CD14-positive monocyte (primary cell): ENCODE results near the gene SHE. TPM values are rescaled to one million over a fixed set of nuclear protein-coding genes. Genes with fewer than 3 reads are reported as not detected.

Experiments
- DNase-seq, 3 donors: peaks; one replicate each; pipeline ENCODE4 v3.0.0-alpha.2; 2011 to 2022
- H2AFZ ChIP-seq: 2 replicates; pipeline ENCODE4 v1.6.0; 2012; ENCODE audit warnings: mild to moderate bottlenecking, low read depth, low read length, inconsistent platforms; ENCODE audit not compliant: insufficient read depth, poor library complexity, severe bottlenecking
- H3K27ac ChIP-seq, 2 donors: 1 replicate in 1 of 2; 2 replicates in 1 of 2; pipeline ENCODE4 v1.5.1; 2012 to 2013; ENCODE audit warnings: low read length in 2 of 2, control low read depth in 1 of 2, inconsistent platforms in 1 of 2, low read depth in 1 of 2, mild to moderate bottlenecking in 1 of 2
- H3K27me3 ChIP-seq, 2 donors: one replicate each; pipeline versions ENCODE4 v1.6.0 to v1.6.1; 2011 to 2013; ENCODE audit warnings: low read length in 2 of 2; ENCODE audit not compliant: control insufficient read depth in 2 of 2, insufficient read depth in 2 of 2
- H3K36me3 ChIP-seq, 2 donors: replicated peaks in 1 of 2; 1 replicate in 1 of 2; 2 replicates in 1 of 2; pipeline versions ENCODE4 v1.5.1 to v1.6.1; 2012 to 2013; ENCODE audit warnings: low read length in 2 of 2, control low read depth in 1 of 2, inconsistent platforms in 1 of 2, mild to moderate bottlenecking in 1 of 2; ENCODE audit not compliant: insufficient read depth in 2 of 2, control insufficient read depth in 1 of 2
- H3K4me1 ChIP-seq, 2 donors: 1 replicate in 1 of 2; 2 replicates in 1 of 2; pipeline versions ENCODE4 v1.5.1 to v1.6.1; 2012 to 2013; ENCODE audit warnings: low read length in 2 of 2, control low read depth in 1 of 2, inconsistent platforms in 1 of 2, mild to moderate bottlenecking in 1 of 2, moderate library complexity in 1 of 2; ENCODE audit not compliant: insufficient read depth in 2 of 2, control insufficient read depth in 1 of 2
- H3K4me2 ChIP-seq: replicated peaks from 2 replicates; pipeline ENCODE3; 2012; ENCODE audit warnings: low read length, moderate library complexity, mild to moderate bottlenecking; ENCODE audit not compliant: poor library complexity, severe bottlenecking; ENCODE audit errors: extremely low read depth
- H3K4me3 ChIP-seq, 3 experiments: fragments of 200-600 bp in 1 of 3; sonication (generic) in 1 of 3; replicated peaks in 1 of 3; 1 replicate in 2 of 3; 2 replicates in 1 of 3; pipeline ENCODE4 v1.5.1; 2011 to 2013; ENCODE audit warnings: low read length in 3 of 3, mild to moderate bottlenecking in 3 of 3, control low read depth in 2 of 3, low read depth in 2 of 3, inconsistent platforms in 1 of 3, moderate library complexity in 1 of 3
- H3K79me2 ChIP-seq: 2 replicates; pipeline ENCODE4 v1.6.0; 2012; ENCODE audit warnings: mild to moderate bottlenecking, control low read depth, inconsistent platforms, low read length, moderate library complexity; ENCODE audit not compliant: insufficient read depth
- H3K9ac ChIP-seq: 2 replicates; pipeline ENCODE4 v1.6.0; 2017; ENCODE audit warnings: low read length, mild to moderate bottlenecking; ENCODE audit not compliant: insufficient read depth, poor library complexity, severe bottlenecking
- H3K9me3 ChIP-seq, 2 donors: replicated peaks in 1 of 2; 1 replicate in 1 of 2; 2 replicates in 1 of 2; pipeline versions ENCODE4 v1.5.1 to v1.6.1; 2012 to 2013; ENCODE audit warnings: low read length in 2 of 2, control low read depth in 1 of 2; ENCODE audit not compliant: control insufficient read depth in 1 of 2, insufficient read depth in 1 of 2
- H4K20me1 ChIP-seq: 2 replicates; pipeline ENCODE4 v1.6.0; 2012; ENCODE audit warnings: mild to moderate bottlenecking, low read length, control low read depth, moderate library complexity; ENCODE audit not compliant: insufficient read depth
- H3K27ac Mint-ChIP-seq, 7 donors: one replicate each; pipeline ENCODE4 v1.8.0; 2020; ENCODE audit warnings: mild to moderate bottlenecking in 7 of 7, mixed read lengths in 7 of 7, moderate library complexity in 6 of 7, inconsistent platforms in 2 of 7
- H3K27me3 Mint-ChIP-seq, 3 donors: one replicate each; pipeline ENCODE4 v1.8.0; 2021 to 2022; ENCODE audit warnings: low read depth in 3 of 3, mild to moderate bottlenecking in 3 of 3, mixed read lengths in 3 of 3, moderate library complexity in 3 of 3, inconsistent platforms in 1 of 3
- H3K36me3 Mint-ChIP-seq, 2 donors: one replicate each; pipeline ENCODE4 v1.8.0; 2020; ENCODE audit warnings: mixed read lengths in 2 of 2, inconsistent platforms in 1 of 2, mild to moderate bottlenecking in 1 of 2
- H3K4me1 Mint-ChIP-seq: one replicate; pipeline ENCODE4 v1.8.0; 2020; ENCODE audit warnings: mild to moderate bottlenecking, mixed read lengths
- H3K4me3 Mint-ChIP-seq, 2 donors: one replicate each; pipeline ENCODE4 v1.8.0; 2020; ENCODE audit warnings: mild to moderate bottlenecking in 2 of 2, mixed read lengths in 2 of 2, moderate library complexity in 1 of 2
- H3K9me3 Mint-ChIP-seq, 7 donors: one replicate each; pipeline ENCODE4 v1.8.0; 2020 to 2022; ENCODE audit warnings: mixed read lengths in 7 of 7, mild to moderate bottlenecking in 6 of 7, moderate library complexity in 6 of 7, inconsistent platforms in 2 of 7
- WGBS: methylation state at CpG from one replicate; pipeline ENCODE4 v1.1.5; 2013; ENCODE audit warnings: missing lambda C conversion rate; ENCODE audit not compliant: insufficient coverage; 5-methylcytosine and 5-hydroxymethylcytosine counted together
- intact Hi-C, 2 donors: fragments of 100-400 bp; cut with micrococcal nuclease; formaldehyde crosslinking; loops; one replicate each; pipeline versions ENCODE4 v1.15.0 to v1.15.1; 2023
- polyA plus RNA-seq, 3 donors: library from polyadenylated mRNA; depleted of rRNA in 1 of 3; unstranded in 2 of 3; stranded (reverse) in 1 of 3; fragments of 300-500 nt in 2 of 3; fragments of >200 nt in 1 of 3; fragmentation: Illumina TruSeq in 2 of 3; gene quantifications; 1 replicate in 2 of 3; 2 replicates in 1 of 3; pipeline ENCODE4 v1.2.3, GENCODE V29; 2012 to 2021
- TF ChIP-seq, protein P1 (sequence below): fragments of 200-600 bp; IDR thresholded peaks from one replicate; pipeline ENCODE4 v1.8.0; 2022; ENCODE audit warnings: antibody characterized with exemption, mild to moderate bottlenecking

Gene SHE
- polyA plus RNA-seq, 3 donors, result not detected

DNA sequence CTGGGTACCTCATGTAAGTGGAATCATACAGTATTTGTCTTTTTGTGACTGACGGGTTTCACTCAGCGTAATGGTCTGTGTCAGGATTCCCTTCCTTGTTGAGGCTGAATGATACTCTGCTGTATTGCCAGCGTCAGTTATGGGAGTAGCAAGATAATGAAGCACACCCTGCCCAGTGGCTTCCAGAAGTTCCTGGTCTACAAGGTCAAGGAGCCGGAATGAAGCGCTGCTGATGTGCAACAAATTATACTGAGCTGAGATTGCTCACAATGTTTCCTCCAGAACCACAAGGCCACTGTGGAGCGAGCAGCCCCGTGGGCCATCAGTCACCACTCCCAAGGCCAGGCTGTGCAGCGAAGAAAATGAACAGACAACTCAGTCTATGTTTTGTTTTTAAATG is 24.2 kb downstream of the SHE start:
- no peaks in the 10 kb centered on the region for H3K9me3 Mint-ChIP-seq
- no peak overlapping the region for H3K9ac ChIP-seq
- H3K36me3 Mint-ChIP-seq, result no peaks in the 10 kb centered on the region
- H3K4me1 ChIP-seq, result peaks cover 14 to 32% of the 10 kb centered on the region in 2 donors
- no peaks in the 10 kb centered on the region for H3K27me3 ChIP-seq
- H3K27ac Mint-ChIP-seq, result peak overlapping the region in 2 of 7 donors; percentile 25 to 79
- intact Hi-C loops, result loop anchor here (5.0 to 10.0 kb wide), 3 partner anchors 36 to 143 kb away; partner anchors contain the start of gene IL6R (in 1 of the 2)
- no peak for DNase-seq
- H3K79me2 ChIP-seq, result no peaks in the 10 kb centered on the region
- H3K27me3 Mint-ChIP-seq, result peaks cover 0 to 5% (median 0%) of the 10 kb centered on the region in 3 donors
- H3K4me2 ChIP-seq, result no peak overlapping the region
- no peaks in the 10 kb centered on the region for H3K9me3 ChIP-seq
- H3K4me3 Mint-ChIP-seq, result no peak overlapping the region
- no peak overlapping the region for H3K27ac ChIP-seq
- H3K4me3 ChIP-seq, result no peak overlapping the region
- H3K36me3 ChIP-seq, result no peaks in the 10 kb centered on the region
- no peaks in the 10 kb centered on the region for H4K20me1 ChIP-seq
- H2AFZ ChIP-seq, result no peak overlapping the region
- 91% methylated on average over 3 of the region's 8 CpGs for WGBS
- TF ChIP-seq, protein P1, sequence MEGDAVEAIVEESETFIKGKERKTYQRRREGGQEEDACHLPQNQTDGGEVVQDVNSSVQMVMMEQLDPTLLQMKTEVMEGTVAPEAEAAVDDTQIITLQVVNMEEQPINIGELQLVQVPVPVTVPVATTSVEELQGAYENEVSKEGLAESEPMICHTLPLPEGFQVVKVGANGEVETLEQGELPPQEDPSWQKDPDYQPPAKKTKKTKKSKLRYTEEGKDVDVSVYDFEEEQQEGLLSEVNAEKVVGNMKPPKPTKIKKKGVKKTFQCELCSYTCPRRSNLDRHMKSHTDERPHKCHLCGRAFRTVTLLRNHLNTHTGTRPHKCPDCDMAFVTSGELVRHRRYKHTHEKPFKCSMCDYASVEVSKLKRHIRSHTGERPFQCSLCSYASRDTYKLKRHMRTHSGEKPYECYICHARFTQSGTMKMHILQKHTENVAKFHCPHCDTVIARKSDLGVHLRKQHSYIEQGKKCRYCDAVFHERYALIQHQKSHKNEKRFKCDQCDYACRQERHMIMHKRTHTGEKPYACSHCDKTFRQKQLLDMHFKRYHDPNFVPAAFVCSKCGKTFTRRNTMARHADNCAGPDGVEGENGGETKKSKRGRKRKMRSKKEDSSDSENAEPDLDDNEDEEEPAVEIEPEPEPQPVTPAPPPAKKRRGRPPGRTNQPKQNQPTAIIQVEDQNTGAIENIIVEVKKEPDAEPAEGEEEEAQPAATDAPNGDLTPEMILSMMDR, result no peak
- peaks cover 27% of the 10 kb centered on the region for H3K4me1 Mint-ChIP-seq

DNA sequence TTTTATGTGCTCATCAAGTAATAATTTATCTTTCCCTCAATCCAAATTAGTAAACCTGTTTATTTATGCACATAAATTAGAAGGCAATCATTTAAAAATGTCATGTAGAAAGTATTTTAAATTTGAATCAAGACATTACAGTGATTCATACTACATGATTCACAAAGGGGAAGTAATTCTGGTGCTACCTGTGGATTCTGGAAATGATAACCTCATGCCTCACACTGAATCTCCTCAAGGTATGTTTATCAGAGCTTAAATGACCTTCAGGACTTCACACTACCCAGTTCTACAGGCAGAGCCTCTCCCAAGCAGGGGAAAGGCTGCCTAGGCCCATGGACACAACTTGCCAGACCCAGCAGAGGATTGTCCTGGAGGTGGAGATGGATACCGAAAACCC is 25.4 kb downstream of the SHE start:
- Mint-ChIP-seq H3K27ac (no peak overlapping the region), H3K36me3 (no peaks in the 10 kb centered on the region), H3K4me3 (no peak overlapping the region), H3K4me1 (peaks cover 27% of the 10 kb centered on the region), H3K27me3 (peaks cover 0 to 5% (median 0%) of the 10 kb centered on the region in 3 donors), H3K9me3 (no peaks in the 10 kb centered on the region)
- TF ChIP-seq, protein P1, result no peak
- Histone ChIP-seq H3K4me2 (no peak overlapping the region), H3K27me3 (no peaks in the 10 kb centered on the region), H3K36me3 (no peaks in the 10 kb centered on the region), H4K20me1 (no peaks in the 10 kb centered on the region), H2AFZ (no peak overlapping the region), H3K9ac (no peak overlapping the region), H3K4me3 (no peak overlapping the region), H3K9me3 (no peaks in the 10 kb centered on the region), H3K4me1 (peaks cover 14 to 32% of the 10 kb centered on the region in 2 donors), H3K27ac (no peak overlapping the region), H3K79me2 (no peaks in the 10 kb centered on the region)
- intact Hi-C loops, result loop anchor here (5.0 to 10.0 kb wide), 3 partner anchors 34 to 142 kb away; partner anchors contain the start of gene IL6R (in 1 of the 2)
- DNase-seq, result no peak
- WGBS, result no CpG with 5 or more reads among the region's 1 CpG
